Caco-2 (cell line): ENCODE measurements around the gene VASN. TPM values are rescaled to one million over a fixed set of nuclear protein-coding genes. Genes with fewer than 3 reads are reported as not detected.

Experiments
- BruUV-seq: library from RNA; stranded (reverse); fragments of 400-500 nt; replicated peaks from 2 replicates; lab custom pipeline; 2021; lab: Mats Ljungman, UMichigan
- CTCF ChIA-PET: fragments of 300-600 bp; sonication (Branson Sonifier 250); formaldehyde crosslinking; loops from one replicate; lab custom pipeline; 2022; ENCODE audit warnings: antibody characterized with exemption; lab: Charles Lee
- POLR2A ChIA-PET: fragments of 300-600 bp; sonication (Branson Sonifier 250); formaldehyde crosslinking; loops from one replicate; lab custom pipeline; 2022; ENCODE audit warnings: antibody characterized with exemption; lab: Charles Lee
- DNase-seq, 2 experiments: peaks; one replicate each; pipeline versions ENCODE4 v3.0.0 to v3.0.0-alpha.2; 2020 to 2022
- H3K27me3 ChIP-seq: replicated peaks from 2 replicates; pipeline ENCODE4 v1.6.0; 2011; ENCODE audit warnings: low read length; ENCODE audit not compliant: control insufficient read depth, insufficient read depth
- H3K36me3 ChIP-seq: 2 replicates; pipeline ENCODE4 v1.5.1; 2011; ENCODE audit warnings: low read length; ENCODE audit not compliant: control insufficient read depth, insufficient read depth
- H3K4me1 ChIP-seq: fragments of 250-450 bp; sonication (Bioruptor Pico); 2 replicates; pipeline ENCODE4 v1.5.1; 2020; ENCODE audit warnings: mild to moderate bottlenecking
- H3K4me3 ChIP-seq: 2 replicates; pipeline ENCODE4 v1.5.1; 2011; ENCODE audit warnings: low read depth, mild to moderate bottlenecking, control low read depth, low read length
- H3K9me3 ChIP-seq: fragments of 250-450 bp; sonication (Bioruptor Pico); 2 replicates; pipeline ENCODE4 v1.5.1; 2020; ENCODE audit warnings: mild to moderate bottlenecking, moderate library complexity
- H3K27ac Mint-ChIP-seq: one replicate; pipeline ENCODE4 v1.8.0; 2022; ENCODE audit warnings: mixed read lengths; ENCODE audit not compliant: unreplicated experiment
- H3K27me3 Mint-ChIP-seq: one replicate; pipeline ENCODE4 v1.8.0; 2022; ENCODE audit warnings: mixed read lengths; ENCODE audit not compliant: insufficient read depth, unreplicated experiment
- H3K36me3 Mint-ChIP-seq: one replicate; pipeline ENCODE4 v1.8.0; 2022; ENCODE audit warnings: mild to moderate bottlenecking, mixed read lengths; ENCODE audit not compliant: insufficient read depth, unreplicated experiment
- H3K4me1 Mint-ChIP-seq: one replicate; pipeline ENCODE4 v1.8.0; 2022; ENCODE audit warnings: low read depth, mixed read lengths; ENCODE audit not compliant: unreplicated experiment
- H3K4me3 Mint-ChIP-seq: one replicate; pipeline ENCODE4 v1.8.0; 2022; ENCODE audit warnings: mild to moderate bottlenecking, moderate library complexity, mixed read lengths; ENCODE audit not compliant: unreplicated experiment
- H3K9me3 Mint-ChIP-seq: one replicate; pipeline ENCODE4 v1.8.0; 2022; ENCODE audit warnings: mixed read lengths; ENCODE audit not compliant: unreplicated experiment
- intact Hi-C: fragments of 100-400 bp; cut with micrococcal nuclease; formaldehyde crosslinking; loops from one replicate; pipeline ENCODE4 v1.10.0; 2022; ENCODE audit not compliant: unreplicated experiment
- total RNA-seq: library from RNA; stranded (reverse); gene quantifications from 2 replicates; pipeline ENCODE4 v1.2.3, GENCODE V29; 2022
- TF ChIP-seq, protein P1 (sequence below), 2 experiments: fragments of 200-600 bp in 1 of 2; IDR thresholded peaks; 1 replicate in 1 of 2; 2 replicates in 1 of 2; pipeline versions ENCODE4 v1.5.1 to v1.8.0; 2011 to 2022; ENCODE audit warnings: antibody characterized with exemption in 1 of 2, control low read depth in 1 of 2, inconsistent platforms in 1 of 2, low read depth in 1 of 2, low read length in 1 of 2, mild to moderate bottlenecking in 1 of 2, moderate library complexity in 1 of 2; ENCODE audit not compliant: insufficient read depth in 1 of 2, severe bottlenecking in 1 of 2, unreplicated experiment in 1 of 2

The VASN gene
- total RNA-seq, 1 experiment from 2014 or later: 2.7 TPM

DNA sequence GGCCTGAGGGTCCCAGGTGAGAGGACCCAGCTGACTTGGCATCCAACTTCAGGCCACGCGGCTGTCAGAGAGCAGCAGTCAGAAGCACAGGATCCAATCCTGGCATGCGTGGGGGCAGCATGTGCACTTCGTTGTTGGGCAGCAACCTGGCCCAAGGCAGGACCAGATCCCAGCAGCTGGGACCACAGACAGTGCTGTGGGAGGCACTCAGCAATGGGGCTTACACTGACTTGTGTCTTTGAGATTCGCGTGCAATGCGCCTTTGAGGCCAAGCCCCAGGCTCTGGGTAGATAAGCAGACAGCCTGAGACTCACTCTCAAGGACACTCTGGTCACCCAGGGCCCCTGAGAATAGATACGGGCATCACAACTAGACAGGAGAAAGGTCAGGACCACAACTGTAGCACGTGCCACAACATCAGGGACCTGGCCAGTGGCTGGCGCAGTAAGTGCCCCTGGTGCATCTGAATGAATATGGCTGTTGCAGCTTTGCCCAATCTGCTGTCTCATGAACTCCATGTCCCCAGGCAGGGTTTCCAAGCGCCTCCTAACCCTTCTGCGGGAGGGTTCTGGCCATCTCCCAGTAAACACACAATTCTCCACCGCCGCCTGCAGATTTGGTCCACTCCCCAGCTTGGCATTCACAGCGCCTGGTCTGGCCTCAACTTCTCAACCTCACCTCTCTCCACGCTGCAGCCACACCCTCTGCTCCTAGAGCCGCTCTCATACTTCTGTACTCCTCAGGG lies 23.7 kb upstream of the VASN start:
- TF ChIP-seq, protein P1, sequence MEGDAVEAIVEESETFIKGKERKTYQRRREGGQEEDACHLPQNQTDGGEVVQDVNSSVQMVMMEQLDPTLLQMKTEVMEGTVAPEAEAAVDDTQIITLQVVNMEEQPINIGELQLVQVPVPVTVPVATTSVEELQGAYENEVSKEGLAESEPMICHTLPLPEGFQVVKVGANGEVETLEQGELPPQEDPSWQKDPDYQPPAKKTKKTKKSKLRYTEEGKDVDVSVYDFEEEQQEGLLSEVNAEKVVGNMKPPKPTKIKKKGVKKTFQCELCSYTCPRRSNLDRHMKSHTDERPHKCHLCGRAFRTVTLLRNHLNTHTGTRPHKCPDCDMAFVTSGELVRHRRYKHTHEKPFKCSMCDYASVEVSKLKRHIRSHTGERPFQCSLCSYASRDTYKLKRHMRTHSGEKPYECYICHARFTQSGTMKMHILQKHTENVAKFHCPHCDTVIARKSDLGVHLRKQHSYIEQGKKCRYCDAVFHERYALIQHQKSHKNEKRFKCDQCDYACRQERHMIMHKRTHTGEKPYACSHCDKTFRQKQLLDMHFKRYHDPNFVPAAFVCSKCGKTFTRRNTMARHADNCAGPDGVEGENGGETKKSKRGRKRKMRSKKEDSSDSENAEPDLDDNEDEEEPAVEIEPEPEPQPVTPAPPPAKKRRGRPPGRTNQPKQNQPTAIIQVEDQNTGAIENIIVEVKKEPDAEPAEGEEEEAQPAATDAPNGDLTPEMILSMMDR (IDR thresholded peaks at IDR 0.05; ENCODE audit: insufficient read depth in 1 of 2, low read depth in 1 of 2, low read length in 1 of 2, severe bottlenecking in 1 of 2, unreplicated experiment in 1 of 2): no peak
- no peaks in the 10 kb centered on the region for H3K9me3 ChIP-seq
- Mint-ChIP-seq H3K27me3 (no peaks in the 10 kb centered on the region), H3K4me3 (no peak overlapping the region), H3K4me1 (no peaks in the 10 kb centered on the region), H3K27ac (no peak overlapping the region), H3K36me3 (peaks cover 18% of the 10 kb centered on the region), H3K9me3 (no peaks in the 10 kb centered on the region)
- POLR2A ChIA-PET: no interaction called here
- DNase-seq: no peak
- H3K36me3 ChIP-seq: no peaks in the 10 kb centered on the region; the same call in 1 of the 2 replicates
- no TSS peak for BruUV-seq
- intact Hi-C loops: no loop called here
- CTCF ChIA-PET: no interaction called here
- no peaks in the 10 kb centered on the region for H3K27me3 ChIP-seq
- H3K4me1 ChIP-seq: no peaks in the 10 kb centered on the region
- no peak overlapping the region for H3K4me3 ChIP-seq

DNA sequence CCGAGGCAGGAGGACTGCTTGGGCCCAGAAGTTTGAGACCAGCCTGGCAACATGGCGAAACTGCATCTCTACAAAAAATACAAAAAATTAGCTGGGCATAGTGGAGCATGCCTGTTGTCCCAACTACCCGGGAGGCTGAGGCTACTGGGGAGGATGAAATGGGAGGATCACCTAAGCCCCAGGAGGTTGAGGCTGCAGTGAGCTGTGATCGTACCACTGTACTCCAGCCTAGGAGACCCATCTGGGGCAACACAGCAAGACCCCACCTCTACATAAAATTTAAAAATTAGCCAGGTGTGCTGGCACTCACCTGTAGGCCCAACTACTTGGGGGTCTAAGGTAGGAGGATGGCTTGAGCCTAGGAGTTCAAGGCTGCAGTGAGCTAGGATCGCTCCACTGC lies 22.3 kb upstream of the VASN start:
- TF ChIP-seq, protein P1 (IDR thresholded peaks at IDR 0.05; ENCODE audit: insufficient read depth in 1 of 2, low read depth in 1 of 2, low read length in 1 of 2, severe bottlenecking in 1 of 2, unreplicated experiment in 1 of 2): no peak
- ChIA-PET CTCF (interaction anchor here (0.6 to 0.7 kb wide), 2 partner anchors 59 to 458 kb away, joined by 3 read pairs; no protein-coding TSS in a partner anchor), POLR2A (no interaction called here)
- H3K27me3 Mint-ChIP-seq: no peaks in the 10 kb centered on the region
- Histone ChIP-seq H3K36me3 (no peaks in the 10 kb centered on the region; the same call in 1 of the 2 replicates), H3K4me3 (no peak overlapping the region), H3K27me3 (no peaks in the 10 kb centered on the region), H3K9me3 (no peaks in the 10 kb centered on the region), H3K4me1 (no peaks in the 10 kb centered on the region)
- no peak overlapping the region for H3K27ac Mint-ChIP-seq
- peaks cover 18% of the 10 kb centered on the region for H3K36me3 Mint-ChIP-seq
- no peaks in the 10 kb centered on the region for H3K4me1 Mint-ChIP-seq
- no peak overlapping the region for H3K4me3 Mint-ChIP-seq
- H3K9me3 Mint-ChIP-seq: no peaks in the 10 kb centered on the region
- no TSS peak for BruUV-seq
- intact Hi-C loops: no loop called here
- no peak for DNase-seq

DNA sequence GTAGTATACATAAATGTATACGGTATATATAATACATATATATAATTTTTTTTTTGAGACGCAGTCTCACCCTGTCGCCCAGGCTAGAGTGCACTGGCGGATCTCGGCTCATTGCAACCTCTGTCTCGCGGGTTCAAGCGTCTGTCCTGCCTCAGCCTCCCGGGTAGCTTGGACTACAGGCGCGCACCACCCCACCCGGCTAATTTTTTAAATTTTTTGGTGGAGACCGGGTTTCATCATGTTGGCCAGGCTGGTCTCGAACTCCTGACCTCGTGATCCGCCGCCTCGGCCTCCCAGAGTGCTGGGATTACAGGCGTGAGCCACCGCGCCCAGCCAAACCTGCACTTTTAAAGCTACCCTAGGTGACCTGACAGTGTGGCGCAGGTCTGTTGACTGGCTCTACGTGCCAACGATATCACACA lies 21.3 kb upstream of the VASN start:
- no TSS peak for BruUV-seq
- Histone ChIP-seq H3K9me3 (no peaks in the 10 kb centered on the region), H3K4me3 (peak overlapping the region; percentile 59), H3K36me3 (no peaks in the 10 kb centered on the region; the same call in 1 of the 2 replicates), H3K4me1 (no peaks in the 10 kb centered on the region), H3K27me3 (no peaks in the 10 kb centered on the region)
- no peak for DNase-seq
- intact Hi-C loops: no loop called here
- peaks cover 12% of the 10 kb centered on the region for H3K36me3 Mint-ChIP-seq
- TF ChIP-seq, protein P1 (IDR thresholded peaks at IDR 0.05; ENCODE audit: insufficient read depth in 1 of 2, low read depth in 1 of 2, low read length in 1 of 2, severe bottlenecking in 1 of 2, unreplicated experiment in 1 of 2): no peak
- H3K9me3 Mint-ChIP-seq: no peaks in the 10 kb centered on the region
- peak overlapping the region; percentile 87 for H3K27ac Mint-ChIP-seq
- ChIA-PET POLR2A (no interaction called here), CTCF (interaction anchor here (0.9 kb wide), 1 partner anchor 96 kb away, joined by 3 read pairs; no protein-coding TSS in a partner anchor)
- no peaks in the 10 kb centered on the region for H3K4me1 Mint-ChIP-seq
- no peaks in the 10 kb centered on the region for H3K27me3 Mint-ChIP-seq
- H3K4me3 Mint-ChIP-seq: peak overlapping the region; percentile 83
